Measurements from ENCODE around the gene CLDN6. TPM values are rescaled to one million over a fixed set of nuclear protein-coding genes. Genes with fewer than 3 reads are reported as not detected.
A peak's percentile ranks its signal among the peaks of the same experiment; 100 is the strongest.

Gene CLDN6
- total RNA-seq, 5 donors from 2014 or later (not counting 1 experiment from before 2014, with no cell fraction given), result 0.30 to 1.1 (median 0.85) TPM; not detected in 2

DNA sequence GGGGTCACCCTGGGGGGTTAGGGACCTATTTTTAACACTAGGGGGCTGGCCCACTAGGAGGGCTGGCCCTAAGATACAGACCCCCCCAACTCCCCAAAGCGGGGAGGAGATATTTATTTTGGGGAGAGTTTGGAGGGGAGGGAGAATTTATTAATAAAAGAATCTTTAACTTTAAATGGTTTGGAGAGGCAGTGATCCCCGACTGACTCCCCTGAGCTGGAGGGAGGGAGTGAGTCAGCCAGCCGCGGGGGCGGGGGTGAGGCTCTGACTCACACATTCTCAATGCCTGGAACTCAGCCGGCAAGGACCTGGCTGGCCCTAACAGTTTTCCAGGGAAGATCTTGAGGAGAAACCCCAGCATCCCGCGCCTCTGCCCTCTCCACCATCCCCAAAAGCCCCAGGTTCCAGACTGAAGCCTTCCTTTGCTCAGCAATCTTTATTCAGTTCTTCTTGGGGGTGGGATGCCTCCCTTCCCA lies 4.3 kb upstream of the CLDN6 start:
- Histone ChIP-seq H3K27me3 (replicated peaks in 1 of 2; ENCODE audit: control insufficient read depth in 2 of 2, extremely low read depth in 1 of 2, insufficient read depth in 2 of 2, low read length in 1 of 2) (peaks cover 0 to 16% of the 10 kb centered on the region in 2 experiments), H3K4me3 (ENCODE audit: control insufficient read depth in 1 of 2, extremely low read depth in 1 of 2, low read length in 1 of 2) (no peak overlapping the region), H3K27ac (ENCODE audit: low read length) (peak overlapping the region; percentile 85), H3K4me1 (ENCODE audit: control insufficient read depth in 1 of 2, extremely low read depth in 1 of 2, insufficient read depth in 2 of 2, low read length in 2 of 2) (peaks cover 21 to 80% of the 10 kb centered on the region in 2 experiments), H3K36me3 (ENCODE audit: control insufficient read depth in 2 of 2, extremely low read depth in 1 of 2, insufficient read depth in 1 of 2, low read length in 1 of 2) (peaks cover 12 to 22% of the 10 kb centered on the region in 2 donors), H3K9me3 (no peaks in the 10 kb centered on the region)
- Mint-ChIP-seq H3K4me1 (peaks cover 38 to 57% (median 44%) of the 10 kb centered on the region in 3 donors), H3K27ac (peak overlapping the region; percentile 89 to 99), H3K27me3 (peaks cover 0 to 2% of the 10 kb centered on the region in 2 donors), H3K36me3 (peaks cover 12% of the 10 kb centered on the region), H3K4me3 (peak overlapping the region; percentile 80 to 91 (median 90)), H3K9me3 (no peaks in the 10 kb centered on the region)
- ChIA-PET CTCF (interaction anchor here (0.6 to 1.2 kb wide), 6 partner anchors 9 to 155 kb away, joined by 3 to 11 read pairs (median 4); no protein-coding TSS in a partner anchor), POLR2A (interaction anchor here in 1 of 2 donors (0.7 kb wide), 1 partner anchor 18 kb away, joined by 3 read pairs; no protein-coding TSS in a partner anchor)
- DNase-seq (peak in 32 of 35 experiments; percentile 30 to 85 (median 54)), ATAC-seq (replicated peaks in 1 of 4) (peak in 3 of 4 experiments; percentile 36 to 39 (median 36))
- 13% methylated on average over 6 of the region's 8 CpGs for WGBS (ENCODE audit: insufficient coverage)

DNA sequence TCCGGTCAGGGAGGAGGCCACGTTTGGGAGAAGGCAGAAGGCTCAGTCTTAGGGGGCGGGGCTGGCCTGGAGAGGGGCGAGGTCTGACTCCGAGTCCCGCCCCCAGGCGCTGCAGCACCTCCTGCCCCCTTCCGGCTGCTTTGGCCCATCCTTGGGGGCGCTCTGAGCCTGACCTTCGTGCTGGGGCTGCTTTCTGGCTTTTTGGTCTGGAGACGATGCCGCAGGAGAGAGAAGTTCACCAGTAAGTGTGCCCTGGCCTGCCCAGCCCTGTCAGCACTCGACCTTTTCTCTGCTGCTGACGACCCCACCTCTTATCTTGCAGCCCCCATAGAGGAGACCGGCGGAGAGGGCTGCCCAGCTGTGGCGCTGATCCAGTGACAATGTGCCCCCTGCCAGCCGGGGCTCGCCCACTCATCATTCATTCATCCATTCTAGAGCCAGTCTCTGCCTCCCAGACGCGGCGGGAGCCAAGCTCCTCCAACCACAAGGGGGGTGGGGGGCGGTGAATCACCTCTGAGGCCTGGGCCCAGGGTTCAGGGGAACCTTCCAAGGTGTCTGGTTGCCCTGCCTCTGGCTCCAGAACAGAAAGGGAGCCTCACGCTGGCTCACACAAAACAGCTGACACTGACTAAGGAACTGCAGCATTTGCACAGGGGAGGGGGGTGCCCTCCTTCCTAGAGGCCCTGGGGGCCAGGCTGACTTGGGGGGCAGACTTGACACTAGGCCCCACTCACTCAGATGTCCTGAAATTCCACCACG lies 3.6 kb upstream of the CLDN6 start:
- Mint-ChIP-seq H3K9me3 (no peaks in the 10 kb centered on the region), H3K27ac (peak overlapping the region; percentile 89 to 99), H3K36me3 (peaks cover 11% of the 10 kb centered on the region), H3K4me1 (peaks cover 38 to 57% (median 44%) of the 10 kb centered on the region in 3 donors), H3K4me3 (peak overlapping the region; percentile 80 to 91 (median 90)), H3K27me3 (peaks cover 0 to 4% of the 10 kb centered on the region in 2 donors)
- DNase-seq (peak in 33 of 35 experiments; percentile 25 to 87 (median 58)), ATAC-seq (replicated peaks in 1 of 4) (peak; percentile 14 to 23 (median 16))
- H3K36me3 ChIP-seq (ENCODE audit: control insufficient read depth in 2 of 2, extremely low read depth in 1 of 2, insufficient read depth in 1 of 2, low read length in 1 of 2), result peaks cover 7 to 15% of the 10 kb centered on the region in 2 donors
- peaks cover 0 to 22% of the 10 kb centered on the region in 2 experiments for H3K27me3 ChIP-seq (replicated peaks in 1 of 2; ENCODE audit: control insufficient read depth in 2 of 2, extremely low read depth in 1 of 2, insufficient read depth in 2 of 2, low read length in 1 of 2)
- peak overlapping the region; percentile 20 to 59 for H3K4me3 ChIP-seq (ENCODE audit: control insufficient read depth in 1 of 2, extremely low read depth in 1 of 2, low read length in 1 of 2)
- peaks cover 21 to 80% of the 10 kb centered on the region in 2 experiments for H3K4me1 ChIP-seq (ENCODE audit: control insufficient read depth in 1 of 2, extremely low read depth in 1 of 2, insufficient read depth in 2 of 2, low read length in 2 of 2)
- H3K27ac ChIP-seq (ENCODE audit: low read length), result peak overlapping the region; percentile 85
- CTCF ChIA-PET, result interaction anchor here in 1 of 2 donors (0.5 to 1.0 kb wide), 2 partner anchors 18 to 108 kb away, joined by 3 to 4 read pairs; no protein-coding TSS in a partner anchor
- POLR2A ChIA-PET, result interaction anchor here in 1 of 2 donors (0.7 kb wide), 1 partner anchor 18 kb away, joined by 3 read pairs; no protein-coding TSS in a partner anchor
- WGBS (ENCODE audit: insufficient coverage), result 11% methylated on average over 15 of the region's 25 CpGs
- H3K9me3 ChIP-seq, result no peaks in the 10 kb centered on the region

DNA sequence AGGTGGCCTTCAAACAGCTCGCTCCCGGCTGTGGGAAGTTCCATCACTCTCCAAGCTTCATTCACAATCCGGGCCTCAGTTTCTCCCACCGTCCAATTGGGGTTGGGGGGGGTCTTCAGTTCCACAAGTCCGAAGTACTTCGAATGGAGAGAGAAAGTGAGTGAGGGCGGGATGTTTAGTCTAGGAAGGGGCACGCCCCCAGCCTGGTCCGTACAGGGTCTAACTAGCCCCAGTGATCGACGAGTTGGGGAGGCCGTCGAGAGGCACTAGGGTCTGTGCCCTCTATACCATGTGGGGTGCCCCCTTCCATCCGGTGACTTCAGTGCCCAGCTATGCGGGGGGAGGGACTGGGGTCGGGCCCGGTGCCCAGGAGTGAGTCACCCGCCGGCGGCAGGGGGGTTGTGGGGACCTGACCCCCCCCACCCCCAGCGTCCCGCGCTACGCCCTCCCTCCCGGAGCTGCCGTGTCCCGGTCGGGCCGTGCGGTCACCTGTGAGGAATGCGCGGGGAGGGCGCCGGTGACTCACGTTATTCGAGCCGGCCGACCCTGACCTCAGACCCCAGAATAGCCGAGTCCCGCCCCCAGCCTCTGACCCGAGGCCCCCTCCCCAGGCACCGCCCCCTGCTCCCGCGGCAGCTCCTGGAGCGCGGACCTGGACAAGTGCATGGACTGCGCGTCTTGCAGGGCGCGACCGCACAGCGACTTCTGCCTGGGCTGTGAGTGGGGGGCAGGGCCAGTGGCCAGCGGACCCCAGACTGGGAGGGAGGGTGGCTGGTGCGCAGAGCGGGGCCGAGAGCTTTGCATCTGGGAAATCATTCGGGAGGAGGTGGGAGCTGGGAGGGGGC lies 2.8 kb upstream of the CLDN6 start:
- peaks cover 0 to 7% of the 10 kb centered on the region in 2 donors for H3K36me3 ChIP-seq (ENCODE audit: control insufficient read depth in 2 of 2, extremely low read depth in 1 of 2, insufficient read depth in 1 of 2, low read length in 1 of 2)
- H3K27me3 ChIP-seq (replicated peaks in 1 of 2; ENCODE audit: control insufficient read depth in 2 of 2, extremely low read depth in 1 of 2, insufficient read depth in 2 of 2, low read length in 1 of 2), result peaks cover 0 to 22% of the 10 kb centered on the region in 2 experiments
- H3K9me3 ChIP-seq, result no peaks in the 10 kb centered on the region
- POLR2A ChIA-PET, result no interaction called here
- peak overlapping the region; percentile 85 for H3K27ac ChIP-seq (ENCODE audit: low read length)
- H3K4me1 Mint-ChIP-seq, result peaks cover 38 to 54% (median 44%) of the 10 kb centered on the region in 3 donors
- CTCF ChIA-PET, result interaction anchor here in 1 of 2 donors (0.5 to 1.4 kb wide), 6 partner anchors 7 to 112 kb away, joined by 3 to 8 read pairs (median 4); no protein-coding TSS in a partner anchor
- no peaks in the 10 kb centered on the region for H3K9me3 Mint-ChIP-seq
- peak overlapping the region; percentile 58 to 59 for H3K4me3 ChIP-seq (ENCODE audit: control insufficient read depth in 1 of 2, extremely low read depth in 1 of 2, low read length in 1 of 2)
- under 1% methylated on average over 45 of the region's 57 CpGs for WGBS (ENCODE audit: insufficient coverage)
- DNase-seq (peak in 25 of 35 experiments; percentile 5 to 82 (median 43)), ATAC-seq (replicated peaks in 1 of 4) (peak; percentile 3 to 19 (median 12))
- peak overlapping the region; percentile 80 to 91 (median 80) for H3K4me3 Mint-ChIP-seq
- H3K4me1 ChIP-seq (ENCODE audit: control insufficient read depth in 1 of 2, extremely low read depth in 1 of 2, insufficient read depth in 2 of 2, low read length in 2 of 2), result peaks cover 21 to 80% of the 10 kb centered on the region in 2 experiments
- H3K27me3 Mint-ChIP-seq, result peaks cover 0 to 7% of the 10 kb centered on the region in 2 donors
- peaks cover 3% of the 10 kb centered on the region for H3K36me3 Mint-ChIP-seq
- peak overlapping the region; percentile 89 to 99 for H3K27ac Mint-ChIP-seq

DNA sequence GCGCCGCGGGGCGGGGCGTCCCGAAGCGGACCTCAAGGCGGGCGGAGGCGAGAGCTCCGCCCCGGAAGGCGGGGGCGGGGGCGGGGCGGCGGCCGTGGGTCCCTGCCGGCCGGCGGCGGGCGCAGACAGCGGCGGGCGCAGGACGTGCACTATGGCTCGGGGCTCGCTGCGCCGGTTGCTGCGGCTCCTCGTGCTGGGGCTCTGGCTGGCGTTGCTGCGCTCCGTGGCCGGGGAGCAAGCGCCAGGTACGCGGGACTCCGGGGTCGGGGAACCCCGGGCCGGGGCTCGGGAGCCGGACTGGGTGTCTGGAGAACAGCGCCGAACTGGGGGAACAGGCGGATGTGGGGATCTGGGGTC lies 2.2 kb upstream of the CLDN6 start, which contains the start of gene TNFRSF12A:
Gene TNFRSF12A (plus strand): TSS at position 122 of the 357 bp plus-strand sequence. CDS start 30 bp downstream, at position 152.
- peaks cover 0 to 1% of the 10 kb centered on the region in 2 donors for H3K36me3 ChIP-seq (ENCODE audit: control insufficient read depth in 2 of 2, extremely low read depth in 1 of 2, insufficient read depth in 1 of 2, low read length in 1 of 2)
- peak; percentile 5 to 26 (median 12) for ATAC-seq (replicated peaks in 1 of 4)
- peak in 31 of 35 experiments; percentile 18 to 85 (median 41) for DNase-seq
- Mint-ChIP-seq H3K36me3 (peaks cover 3% of the 10 kb centered on the region), H3K27me3 (peaks cover 0 to 7% of the 10 kb centered on the region in 2 donors), H3K9me3 (no peaks in the 10 kb centered on the region), H3K4me3 (peak within 1 kb of the TSS; percentile 80 to 91 (median 83)), H3K27ac (peak within 1 kb of the TSS; percentile 89 to 99), H3K4me1 (peaks cover 38 to 53% (median 44%) of the 10 kb centered on the region in 3 donors)
- peak within 1 kb of the TSS; percentile 59 to 64 for H3K4me3 ChIP-seq (ENCODE audit: control insufficient read depth in 1 of 2, extremely low read depth in 1 of 2, low read length in 1 of 2)
- H3K27ac ChIP-seq (ENCODE audit: low read length), result peak within 1 kb of the TSS; percentile 85
- H3K9me3 ChIP-seq, result no peaks in the 10 kb centered on the region
- WGBS (ENCODE audit: insufficient coverage), result 0% methylated on average over 36 of the region's 49 CpGs
- peaks cover 0 to 22% of the 10 kb centered on the region in 2 experiments for H3K27me3 ChIP-seq (replicated peaks in 1 of 2; ENCODE audit: control insufficient read depth in 2 of 2, extremely low read depth in 1 of 2, insufficient read depth in 2 of 2, low read length in 1 of 2)
- CTCF ChIA-PET, result interaction anchor here in 1 of 2 donors (0.6 to 1.4 kb wide), 5 partner anchors 8 to 113 kb away, joined by 3 to 8 read pairs (median 3); no protein-coding TSS in a partner anchor
- peaks cover 21 to 74% of the 10 kb centered on the region in 2 experiments for H3K4me1 ChIP-seq (ENCODE audit: control insufficient read depth in 1 of 2, extremely low read depth in 1 of 2, insufficient read depth in 2 of 2, low read length in 2 of 2)
- POLR2A ChIA-PET, result no interaction called here

DNA sequence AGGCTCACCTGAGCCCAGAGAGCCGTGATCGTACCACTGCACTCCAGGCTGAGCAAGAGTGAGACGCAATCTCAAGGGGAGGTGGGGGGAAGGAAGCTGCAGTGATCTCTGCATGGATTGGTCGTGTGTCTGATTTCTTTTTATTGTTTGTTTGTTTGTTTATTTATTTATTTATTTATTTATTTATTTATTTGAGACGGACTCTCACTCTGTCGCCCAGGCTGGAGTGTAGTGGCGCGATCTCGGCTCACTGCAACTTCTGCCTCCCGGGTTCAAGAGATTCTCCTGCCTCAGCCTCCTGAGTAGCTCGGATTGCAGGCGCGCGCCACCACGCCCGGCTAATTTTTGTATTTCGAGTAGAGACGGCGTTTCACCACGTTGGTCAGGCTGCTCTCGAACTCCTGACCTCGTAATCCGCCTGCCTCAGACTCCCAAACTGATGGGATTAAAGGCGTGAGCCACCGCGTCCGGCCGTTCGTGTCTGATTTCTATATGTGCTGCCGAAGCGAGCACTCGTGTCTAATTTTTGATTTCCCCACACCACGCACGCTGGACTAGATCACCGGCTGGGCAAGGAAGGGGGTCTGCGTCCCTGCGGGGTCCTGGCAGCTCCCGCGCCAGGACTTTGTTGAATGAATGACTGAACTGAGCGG lies 1.7 kb upstream of the CLDN6 start:
- peaks cover 21 to 69% of the 10 kb centered on the region in 2 experiments for H3K4me1 ChIP-seq (ENCODE audit: control insufficient read depth in 1 of 2, extremely low read depth in 1 of 2, insufficient read depth in 2 of 2, low read length in 2 of 2)
- no peaks in the 10 kb centered on the region for H3K36me3 ChIP-seq (ENCODE audit: control insufficient read depth in 2 of 2, extremely low read depth in 1 of 2, insufficient read depth in 1 of 2, low read length in 1 of 2)
- H3K27me3 ChIP-seq (replicated peaks in 1 of 2; ENCODE audit: control insufficient read depth in 2 of 2, extremely low read depth in 1 of 2, insufficient read depth in 2 of 2, low read length in 1 of 2), result peaks cover 0 to 22% of the 10 kb centered on the region in 2 experiments
- H3K9me3 ChIP-seq, result no peaks in the 10 kb centered on the region
- H3K4me3 ChIP-seq (ENCODE audit: control insufficient read depth in 1 of 2, extremely low read depth in 1 of 2, low read length in 1 of 2), result peak overlapping the region; percentile 59 to 64
- ChIA-PET POLR2A (interaction anchor here in 1 of 2 donors (0.6 kb wide), 1 partner anchor 500 kb away, joined by 3 read pairs; no protein-coding TSS in a partner anchor), CTCF (interaction anchor here in 1 of 2 donors (0.6 to 1.4 kb wide), 4 partner anchors 8 to 114 kb away, joined by 3 to 8 read pairs (median 4); no protein-coding TSS in a partner anchor)
- H3K27ac ChIP-seq (ENCODE audit: low read length), result no peak overlapping the region
- WGBS (ENCODE audit: insufficient coverage), result 28% methylated on average over 37 of the region's 40 CpGs
- DNase-seq (no peak), ATAC-seq (replicated peaks in 1 of 4) (no peak)
- peaks cover 3% of the 10 kb centered on the region for H3K36me3 Mint-ChIP-seq
- H3K4me1 Mint-ChIP-seq, result peaks cover 38 to 51% (median 44%) of the 10 kb centered on the region in 3 donors
- H3K9me3 Mint-ChIP-seq, result no peaks in the 10 kb centered on the region
- peak overlapping the region; percentile 59 to 75 for H3K27ac Mint-ChIP-seq
- H3K4me3 Mint-ChIP-seq, result peak overlapping the region; percentile 76 to 83 (median 80)
- peaks cover 0 to 7% of the 10 kb centered on the region in 2 donors for H3K27me3 Mint-ChIP-seq

All from T-cell (primary cell).